Stimulated activated CD4-positive, alpha-beta T cell treated with anti-CD3 and anti-CD28 coated beads, Interleukin-4, amount 100 ng/mL, for 1 hour (primary cell): ENCODE data around the gene FOXL3.
A peak's percentile ranks its signal among the peaks of the same experiment; 100 is the strongest.

Experiments
- DNase-seq: peaks from one replicate; pipeline ENCODE4 v3.0.0-alpha.2; 2020

FOXL3 gene

GRCh38 chr7:255721-256361 lies 34.1 kb upstream of the FOXL3 start:
- DNase-seq: no peak

GRCh38 chr7:256461-256940 lies 33.5 kb upstream of the FOXL3 start:
- DNase-seq: no peak

- DNase-seq: no peak
These were observed 32.9 kb upstream of the FOXL3 start for GRCh38 chr7:256981-257646.

- DNase-seq: no peak
These were observed 32.4 kb upstream of the FOXL3 start for GRCh38 chr7:257647-257992.

- no peak for DNase-seq
These were observed 31.3 kb upstream of the FOXL3 start for GRCh38 chr7:258476-259190.

GRCh38 chr7:259191-259505 lies 30.8 kb upstream of the FOXL3 start:
- DNase-seq: no peak

- DNase-seq: no peak
These were observed 30.1 kb upstream of the FOXL3 start for GRCh38 chr7:259751-260405.

- no peak for DNase-seq
These were observed 29.3 kb upstream of the FOXL3 start for GRCh38 chr7:260441-261281.

GRCh38 chr7:261341-262250 lies 28.4 kb upstream of the FOXL3 start:
- DNase-seq: no peak

GRCh38 chr7:262251-262572 lies 27.8 kb upstream of the FOXL3 start:
- no peak for DNase-seq

- DNase-seq: peak; percentile 69
These were observed 27.2 kb upstream of the FOXL3 start for GRCh38 chr7:262631-263311.

GRCh38 chr7:263483-264351 lies 26.3 kb upstream of the FOXL3 start:
- DNase-seq: peak; percentile 21

GRCh38 chr7:264541-265191 lies 25.3 kb upstream of the FOXL3 start:
- DNase-seq: no peak

- no peak for DNase-seq
These were observed 24.6 kb upstream of the FOXL3 start for GRCh38 chr7:265192-265997.

- no peak for DNase-seq
These were observed 23.7 kb upstream of the FOXL3 start for GRCh38 chr7:265998-266850.

- DNase-seq: no peak
These were observed 22.8 kb upstream of the FOXL3 start for GRCh38 chr7:266851-267840.

GRCh38 chr7:268991-269390 lies 21.0 kb upstream of the FOXL3 start:
- no peak for DNase-seq
